Neural crest cell (in vitro differentiated cells): ENCODE data around the gene FAM117A. TPM values are rescaled to one million over a fixed set of nuclear protein-coding genes. Genes with fewer than 3 reads are reported as not detected.

Source experiments
- DNase-seq: peaks from one replicate; pipeline ENCODE4 v3.0.0; 2021; ENCODE audit warnings: low read depth, mixed read lengths, low spot score
- H3K27ac Mint-ChIP-seq: one replicate; pipeline ENCODE4 v1.8.0; 2021; ENCODE audit warnings: mild to moderate bottlenecking, mixed read lengths; ENCODE audit not compliant: unreplicated experiment
- H3K27me3 Mint-ChIP-seq: 2 replicates; pipeline ENCODE4 v1.8.0; 2021; ENCODE audit warnings: low read depth, mild to moderate bottlenecking, mixed read lengths
- H3K36me3 Mint-ChIP-seq: 2 replicates; pipeline ENCODE4 v1.8.0; 2021; ENCODE audit warnings: low read depth, mild to moderate bottlenecking, mixed read lengths
- H3K4me1 Mint-ChIP-seq: 2 replicates; pipeline ENCODE4 v1.8.0; 2021; ENCODE audit warnings: mixed read lengths
- H3K4me3 Mint-ChIP-seq: one replicate; pipeline ENCODE4 v1.8.0; 2021; ENCODE audit warnings: mild to moderate bottlenecking, mixed read lengths
- H3K9me3 Mint-ChIP-seq: 2 replicates; pipeline ENCODE4 v1.8.0; 2021; ENCODE audit warnings: mixed read lengths
- total RNA-seq: library from RNA; stranded (reverse); gene quantifications from 2 replicates; pipeline ENCODE4 v1.2.1, GENCODE V29; 2021
- TF ChIP-seq, protein P1 (sequence below): fragments of 200-600 bp; sonication (generic); conservative IDR thresholded peaks from 2 replicates; pipeline ENCODE4 v1.5.0; 2021; ENCODE audit warnings: antibody characterized with exemption, mild to moderate bottlenecking

Gene FAM117A
- total RNA-seq, 1 donor from 2014 or later = 17.0 TPM

DNA sequence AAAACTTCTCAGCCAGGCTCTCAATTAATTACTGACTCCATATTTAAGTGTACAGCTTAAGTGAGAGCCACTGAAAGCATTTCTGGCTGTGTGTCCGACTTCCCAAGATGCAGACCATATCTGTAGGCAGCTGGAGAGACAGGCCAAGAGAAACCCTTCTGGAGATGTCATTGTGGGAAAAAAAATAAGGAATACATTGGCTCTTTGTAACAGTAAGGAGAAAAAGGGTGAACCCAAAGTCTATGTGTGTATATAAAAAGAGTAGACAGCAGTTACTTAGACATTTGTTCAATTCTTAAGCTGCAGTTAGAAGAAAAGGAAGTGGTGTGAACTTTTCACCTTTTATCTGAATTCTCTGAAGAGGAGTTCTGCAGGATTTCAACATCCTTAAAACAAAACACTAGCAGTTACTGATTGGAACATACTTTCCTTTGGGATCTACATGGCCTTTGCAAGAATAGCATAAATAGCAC lies 21.7 kb downstream of the FAM117A start:
- peaks cover 8% of the 10 kb centered on the region for H3K4me1 Mint-ChIP-seq
- H3K27me3 Mint-ChIP-seq = no peaks in the 10 kb centered on the region
- no peak for DNase-seq
- H3K27ac Mint-ChIP-seq = no peak overlapping the region
- TF ChIP-seq, protein P1, sequence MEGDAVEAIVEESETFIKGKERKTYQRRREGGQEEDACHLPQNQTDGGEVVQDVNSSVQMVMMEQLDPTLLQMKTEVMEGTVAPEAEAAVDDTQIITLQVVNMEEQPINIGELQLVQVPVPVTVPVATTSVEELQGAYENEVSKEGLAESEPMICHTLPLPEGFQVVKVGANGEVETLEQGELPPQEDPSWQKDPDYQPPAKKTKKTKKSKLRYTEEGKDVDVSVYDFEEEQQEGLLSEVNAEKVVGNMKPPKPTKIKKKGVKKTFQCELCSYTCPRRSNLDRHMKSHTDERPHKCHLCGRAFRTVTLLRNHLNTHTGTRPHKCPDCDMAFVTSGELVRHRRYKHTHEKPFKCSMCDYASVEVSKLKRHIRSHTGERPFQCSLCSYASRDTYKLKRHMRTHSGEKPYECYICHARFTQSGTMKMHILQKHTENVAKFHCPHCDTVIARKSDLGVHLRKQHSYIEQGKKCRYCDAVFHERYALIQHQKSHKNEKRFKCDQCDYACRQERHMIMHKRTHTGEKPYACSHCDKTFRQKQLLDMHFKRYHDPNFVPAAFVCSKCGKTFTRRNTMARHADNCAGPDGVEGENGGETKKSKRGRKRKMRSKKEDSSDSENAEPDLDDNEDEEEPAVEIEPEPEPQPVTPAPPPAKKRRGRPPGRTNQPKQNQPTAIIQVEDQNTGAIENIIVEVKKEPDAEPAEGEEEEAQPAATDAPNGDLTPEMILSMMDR = no peak
- H3K4me3 Mint-ChIP-seq = no peak overlapping the region
- H3K36me3 Mint-ChIP-seq = no peaks in the 10 kb centered on the region
- H3K9me3 Mint-ChIP-seq = no peaks in the 10 kb centered on the region

GRCh38 chr17:49741692-49742076 lies 22.2 kb downstream of the FAM117A start:
- H3K4me1 Mint-ChIP-seq = peaks cover 8% of the 10 kb centered on the region
- TF ChIP-seq, protein P1 = no peak
- no peak overlapping the region for H3K27ac Mint-ChIP-seq
- no peak for DNase-seq
- no peaks in the 10 kb centered on the region for H3K9me3 Mint-ChIP-seq
- H3K36me3 Mint-ChIP-seq = no peaks in the 10 kb centered on the region
- H3K4me3 Mint-ChIP-seq = no peak overlapping the region
- H3K27me3 Mint-ChIP-seq = no peaks in the 10 kb centered on the region

DNA sequence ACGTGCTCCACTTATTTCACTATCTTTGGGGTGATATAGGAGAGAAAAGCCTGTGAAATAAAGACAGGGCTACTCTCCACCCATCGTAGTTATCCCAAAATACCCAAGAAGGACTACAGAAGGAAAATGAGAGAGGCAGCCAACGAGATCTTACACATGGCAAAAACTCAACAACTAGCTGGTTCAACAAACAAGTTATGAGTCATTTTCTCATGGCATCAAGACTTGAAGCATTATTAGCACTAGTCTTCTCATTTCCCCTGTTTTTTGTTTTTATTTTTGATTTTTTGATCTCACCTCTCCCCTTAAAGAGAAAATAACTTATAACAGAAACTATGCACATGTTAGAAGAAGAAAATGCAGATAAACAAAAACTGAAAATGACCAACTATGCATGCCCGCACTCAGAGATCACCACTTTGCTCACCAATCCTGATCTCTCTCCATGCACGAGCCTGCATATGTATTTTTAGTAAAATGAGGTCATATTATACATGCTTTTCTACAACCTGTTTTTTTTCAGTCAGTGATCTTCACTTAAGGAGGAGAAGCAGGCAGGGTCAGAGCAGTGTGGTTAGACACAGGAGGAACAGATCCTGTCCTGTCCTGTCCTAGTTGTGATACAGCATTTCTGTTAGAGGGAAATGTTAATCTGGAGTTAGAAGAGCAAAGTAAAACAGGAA lies 22.8 kb downstream of the FAM117A start:
- no peak overlapping the region for H3K27ac Mint-ChIP-seq
- no peaks in the 10 kb centered on the region for H3K27me3 Mint-ChIP-seq
- peaks cover 8% of the 10 kb centered on the region for H3K4me1 Mint-ChIP-seq
- H3K9me3 Mint-ChIP-seq = no peaks in the 10 kb centered on the region
- H3K36me3 Mint-ChIP-seq = peaks cover 2% of the 10 kb centered on the region
- TF ChIP-seq, protein P1 = no peak
- H3K4me3 Mint-ChIP-seq = no peak overlapping the region
- DNase-seq = no peak

DNA sequence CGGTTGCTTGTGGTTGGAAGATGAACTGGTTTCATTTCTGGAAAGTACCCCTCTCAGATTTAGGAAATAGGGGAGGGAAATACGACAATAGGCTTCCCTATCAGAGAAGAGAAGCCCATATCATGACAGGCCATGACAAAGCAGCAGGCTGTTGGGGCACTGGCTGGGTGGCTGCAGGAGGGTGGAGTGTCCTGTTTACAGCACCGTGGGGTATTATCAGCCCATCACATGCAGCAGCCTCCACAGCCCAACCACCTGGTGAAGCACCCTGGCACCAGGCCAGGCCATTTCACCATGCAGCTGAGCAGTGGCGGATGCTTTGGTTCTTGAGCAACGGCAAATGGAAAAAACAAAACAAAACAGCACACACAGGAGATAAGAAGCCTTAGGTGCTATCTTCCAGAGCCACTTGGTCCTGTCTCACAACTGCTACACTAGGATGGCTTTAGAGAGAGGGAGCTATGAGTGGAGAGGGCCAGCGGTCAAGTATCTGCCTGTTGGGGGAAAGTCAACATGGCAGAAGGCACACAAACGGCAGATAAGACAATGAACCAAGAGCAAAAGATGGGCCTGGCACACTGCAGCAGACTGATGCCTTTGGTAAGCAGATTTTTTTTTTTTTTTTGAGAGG lies 24.2 kb downstream of the FAM117A start:
- Mint-ChIP-seq H3K4me3 (no peak overlapping the region), H3K27ac (no peak overlapping the region)

DNA sequence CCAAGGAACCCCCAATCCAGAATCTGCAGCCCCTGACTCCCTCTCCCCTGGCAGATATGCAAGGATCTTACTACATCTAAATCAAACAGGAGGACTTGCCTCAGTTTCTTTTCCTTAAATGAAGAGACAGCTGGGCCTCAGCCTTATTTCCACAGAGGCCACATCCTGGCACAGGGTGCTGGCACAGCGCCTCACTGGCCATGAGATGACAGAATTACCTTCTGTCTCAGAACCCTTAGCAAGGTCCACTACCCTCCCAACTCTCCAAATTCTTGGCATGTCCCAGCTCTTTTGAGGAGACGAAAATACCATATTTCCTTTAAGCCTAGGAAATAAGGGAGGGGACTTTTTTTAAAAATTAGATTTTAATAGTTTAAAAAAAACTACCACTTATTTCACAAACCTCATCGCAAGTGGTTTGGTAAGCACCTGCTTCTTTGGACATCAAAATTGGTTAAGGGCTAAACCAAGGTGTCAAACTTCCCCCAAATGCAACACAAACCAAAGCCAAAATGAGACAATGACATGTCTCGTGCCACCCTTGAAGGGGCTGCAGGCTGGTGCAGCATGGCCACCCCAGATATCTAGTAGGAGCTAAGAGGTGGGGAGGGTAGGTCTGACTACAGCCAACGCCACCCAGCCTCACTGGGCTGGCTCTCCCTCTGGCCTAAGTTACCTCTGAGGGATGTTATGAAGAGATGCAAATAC lies 25.3 kb downstream of the FAM117A start:
- H3K9me3 Mint-ChIP-seq = no peaks in the 10 kb centered on the region
- H3K27me3 Mint-ChIP-seq = no peaks in the 10 kb centered on the region
- peaks cover 2% of the 10 kb centered on the region for H3K36me3 Mint-ChIP-seq
- DNase-seq = no peak
- TF ChIP-seq, protein P1 = no peak
- H3K27ac Mint-ChIP-seq = no peak overlapping the region
- no peak overlapping the region for H3K4me3 Mint-ChIP-seq
- peaks cover 8% of the 10 kb centered on the region for H3K4me1 Mint-ChIP-seq

More for the DNA sequence above, 24.2 kb downstream of the FAM117A start:
- no peaks in the 10 kb centered on the region for H3K9me3 Mint-ChIP-seq
- peaks cover 8% of the 10 kb centered on the region for H3K4me1 Mint-ChIP-seq
- peaks cover 2% of the 10 kb centered on the region for H3K36me3 Mint-ChIP-seq
- no peaks in the 10 kb centered on the region for H3K27me3 Mint-ChIP-seq
- no peak for DNase-seq
- TF ChIP-seq, protein P1 = no peak
